Adrenal gland (tissue), 12 donors: ENCODE measurements around the gene CES2. TPM values are rescaled to one million over a fixed set of nuclear protein-coding genes. Genes with fewer than 3 reads are reported as not detected.

ENCODE experiments used
- DNase-seq, 7 donors: peaks; one replicate each; pipeline ENCODE4 v3.0.0-alpha.2; 2019 to 2020
- H3K27ac ChIP-seq, 5 donors: fragments of 200-600 bp; sonication (generic) in 4 of 5; 1 replicate in 3 of 5; 2 replicates in 2 of 5; pipeline versions ENCODE4 v1.5.1 to v1.8.0; 2016 to 2020; ENCODE audit warnings: mild to moderate bottlenecking in 1 of 5
- H3K27me3 ChIP-seq: fragments of 200-600 bp; 2 replicates; pipeline ENCODE4 v1.8.0; 2021
- H3K36me3 ChIP-seq, 2 donors: fragments of 200-600 bp; replicated peaks in 1 of 2; 1 replicate in 1 of 2; 2 replicates in 1 of 2; pipeline versions ENCODE4 v1.5.1 to v1.8.0; 2018 to 2022
- H3K4me1 ChIP-seq, 2 donors: fragments of 200-600 bp; replicated peaks in 1 of 2; 1 replicate in 1 of 2; 2 replicates in 1 of 2; pipeline versions ENCODE4 v1.5.1 to v1.8.0; 2018 to 2021
- H3K4me3 ChIP-seq, 4 donors: fragments of 200-600 bp; sonication (generic) in 3 of 4; one replicate each; pipeline ENCODE4 v1.5.1; 2016 to 2018
- H3K9me3 ChIP-seq, 3 donors: fragments of 200-600 bp; sonication (generic) in 1 of 3; replicated peaks in 1 of 3; 1 replicate in 2 of 3; 2 replicates in 1 of 3; pipeline versions ENCODE4 v1.5.1 to v1.8.0; 2016 to 2021
- CTCF ChIP-seq, 6 experiments: fragments of 450-650 bp in 4 of 6; fragments of 200-600 bp in 2 of 6; sonication (generic) in 1 of 6; IDR thresholded peaks; 1 replicate in 5 of 6; 2 replicates in 1 of 6; pipeline versions ENCODE4 v1.5.1 to v1.8.0; 2016 to 2021; ENCODE audit warnings: antibody characterized with exemption in 6 of 6, mild to moderate bottlenecking in 2 of 6, moderate library complexity in 1 of 6
- POLR2A ChIP-seq, 2 donors: fragments of 450-650 bp; IDR thresholded peaks; one replicate each; pipeline ENCODE4 v1.6.1; 2017; ENCODE audit warnings: antibody characterized with exemption in 2 of 2, mild to moderate bottlenecking in 2 of 2, moderate library complexity in 1 of 2
- WGBS, 4 donors: extraction: QIAGEN DNeasy Blood & Tissue Kit in 2 of 4; methylation state at CpG; one replicate each; pipeline versions ENCODE4 v1.1.5 to v1.1.7; 2013 to 2017; 5-methylcytosine and 5-hydroxymethylcytosine counted together
- intact Hi-C, 2 donors: fragments of 100-400 bp; cut with DNase I; formaldehyde crosslinking; loops; one replicate each; pipeline versions ENCODE4 v1.14.1 to v1.15.0; 2022 to 2023
- polyA plus RNA-seq, 3 donors: library from polyadenylated mRNA; stranded (reverse); fragments of 200-250 nt in 2 of 3; fragments of 350-450 nt in 1 of 3; fragmentation: Illumina TruSeq in 1 of 3; extraction: RNeasy Lipid Tissue Mini Kit (QIAGEN cat#74804) in 1 of 3; gene quantifications; one replicate each; pipeline ENCODE4 v1.2.3, GENCODE V29; 2013 to 2014
- total RNA-seq, 9 donors: library from RNA; depleted of rRNA in 4 of 9; stranded (reverse); fragments of >200 nt in 4 of 9; fragments of 120-200 nt in 1 of 9; fragmentation: NEBNext Ultra II Directional in 1 of 9; extraction: Animal tissue kit (Norgen Biotek cat#: 25700) in 1 of 9; gene quantifications; one replicate each; pipeline versions ENCODE4 v1.1.0 to v1.2.4, GENCODE V29; 2013 to 2023
- donor health status: healthy with polysubstance abuse.
- donor health status: Bipolar disorder and iron deficiency.
- donor health status: DM: yes; HTN: yes; CAD: no.
- donor health status: DM: no; HTN: no; CAD: no.
- donor health status: DM: no; HTN: no; CAD: no.
- donor health status: DM: yes; HTN: yes; CAD: no.

The CES2 gene
- total and polyA plus RNA-seq, 12 donors = 25.6 to 133 (median 85.3) TPM

GRCh38 chr16:66891797-66892196, 43.5 kb upstream of the CES2 start:
- H3K9me3 ChIP-seq = no peaks in the 10 kb centered on the region
- H3K4me3 ChIP-seq = no peak overlapping the region
- no peak for DNase-seq
- intact Hi-C loops = no loop called here
- H3K27me3 ChIP-seq = no peaks in the 10 kb centered on the region
- no peak overlapping the region for H3K27ac ChIP-seq
- 92 to 95% (median 93%) methylated on average over 6 of the region's 6 CpGs for WGBS, 4 donors
- H3K36me3 ChIP-seq = no peaks in the 10 kb centered on the region
- H3K4me1 ChIP-seq = peaks cover 0 to 12% of the 10 kb centered on the region in 2 donors
- no peak for TF ChIP-seq POLR2A (IDR thresholded peaks at IDR 0.05)
- no peak for TF ChIP-seq CTCF (IDR thresholded peaks at IDR 0.05)

- TF ChIP-seq POLR2A (IDR thresholded peaks at IDR 0.05) = no peak
- TF ChIP-seq CTCF (IDR thresholded peaks at IDR 0.05) = no peak
- H3K4me1 ChIP-seq = peaks cover 6 to 16% of the 10 kb centered on the region in 2 donors
- 58 to 81% (median 70%) methylated on average over 2 of the region's 2 CpGs for WGBS, 4 donors
- intact Hi-C loops = no loop called here
- H3K9me3 ChIP-seq = no peaks in the 10 kb centered on the region
- no peak for DNase-seq
- H3K27me3 ChIP-seq = no peaks in the 10 kb centered on the region
- H3K27ac ChIP-seq = no peak overlapping the region
- no peaks in the 10 kb centered on the region for H3K36me3 ChIP-seq
- H3K4me3 ChIP-seq = no peak overlapping the region
These were observed 41.3 kb upstream of the CES2 start for GRCh38 chr16:66894055-66894454.

- WGBS, 4 donors = 35 to 44% (median 36%) methylated on average over 10 to 11 of the region's 11 CpGs
- Histone ChIP-seq H3K36me3 (no peaks in the 10 kb centered on the region), H3K27me3 (no peaks in the 10 kb centered on the region), H3K4me3 (no peak overlapping the region), H3K4me1 (peaks cover 16 to 25% of the 10 kb centered on the region in 2 donors), H3K9me3 (no peaks in the 10 kb centered on the region), H3K27ac (no peak overlapping the region)
- DNase-seq = peak; percentile 75 to 90 (median 83)
- intact Hi-C loops = loop anchor here (5.0 kb wide), 2 partner anchors 37 to 47 kb away; partner anchors contain the start of gene CIAO2B (in 1 of the 2)
- no peak for TF ChIP-seq POLR2A (IDR thresholded peaks at IDR 0.05)
- peak; percentile 76 to 93 (median 86) for TF ChIP-seq CTCF (IDR thresholded peaks at IDR 0.05)
These were observed 40.2 kb upstream of the CES2 start for GRCh38 chr16:66894948-66895688.

- H3K4me1 ChIP-seq = peaks cover 20 to 29% of the 10 kb centered on the region in 2 donors
- TF ChIP-seq CTCF (IDR thresholded peaks at IDR 0.05) = no peak
- TF ChIP-seq POLR2A (IDR thresholded peaks at IDR 0.05) = no peak
- intact Hi-C loops = loop anchor here (5.0 kb wide), 2 partner anchors 37 to 47 kb away; partner anchors contain the start of gene CIAO2B (in 1 of the 2)
- no peak for DNase-seq
- H3K27ac ChIP-seq = no peak overlapping the region
- no peaks in the 10 kb centered on the region for H3K27me3 ChIP-seq
- no peaks in the 10 kb centered on the region for H3K36me3 ChIP-seq
- WGBS, 4 donors = 76 to 87% (median 82%) methylated on average over 5 of the region's 5 CpGs
- H3K4me3 ChIP-seq = no peak overlapping the region
- H3K9me3 ChIP-seq = no peaks in the 10 kb centered on the region
These were observed 39.7 kb upstream of the CES2 start for GRCh38 chr16:66895689-66895979.
